Measurements from ENCODE around the gene SLC10A6.

- TF ChIP-seq EZH2 (conservative IDR thresholded peaks at IDR 0.05; ENCODE audit: low read depth, low read length) (no peak), ZBTB10 (CRISPR knock-in tag; IDR thresholded peaks at IDR 0.05; ENCODE audit: borderline replicate concordance) (no peak), CTCF (CRISPR knock-in tag; IDR thresholded peaks at IDR 0.05) (no peak), ZNF124 (CRISPR knock-in tag; IDR thresholded peaks at IDR 0.05) (no peak), HBP1 (CRISPR knock-in tag; IDR thresholded peaks at IDR 0.05; ENCODE audit: low read depth) (no peak), SP1 (IDR thresholded peaks at IDR 0.05) (no peak), SP1 (CRISPR knock-in tag; IDR thresholded peaks at IDR 0.05) (no peak), TCF12 (IDR thresholded peaks at IDR 0.05) (no peak), TCF12 (CRISPR knock-in tag; IDR thresholded peaks at IDR 0.05) (no peak), ZNF576 (CRISPR knock-in tag; IDR thresholded peaks at IDR 0.05) (no peak), POLR2A (IDR thresholded peaks at IDR 0.05; ENCODE audit: insufficient read depth in 1 of 2, low read depth in 2 of 2, low read length in 2 of 2) (no peak), POLR2AphosphoS5 (IDR thresholded peaks at IDR 0.05; ENCODE audit: low read depth, low read length) (no peak), MXD1 (CRISPR knock-in tag; IDR thresholded peaks at IDR 0.05) (no peak)
Measured at GRCh38 chr4:86837691-86838503, 11.3 kb downstream of the SLC10A6 start.
